Liver (tissue), 3 donors: ENCODE measurements around the gene SEC14L6.

Experiments
- ATF3 ChIP-seq: IDR thresholded peaks from 2 replicates; pipeline ENCODE4 v1.6.1; 2016; ENCODE audit warnings: antibody characterized with exemption
- CTCF ChIP-seq: fragments of 150-350 bp; IDR thresholded peaks from 2 replicates; pipeline ENCODE4 v1.5.1; 2017; ENCODE audit warnings: improper control_type of control experiment, low read depth, low read length; ENCODE audit not compliant: missing input control
- EGR1 ChIP-seq, 2 donors: IDR thresholded peaks; 2 replicates each; pipeline ENCODE4 v1.6.1; 2016 to 2018; ENCODE audit warnings: antibody characterized with exemption in 2 of 2, low read depth in 2 of 2
- FOXA1 ChIP-seq: IDR thresholded peaks from 2 replicates; pipeline ENCODE4 v1.6.1; 2016; ENCODE audit warnings: antibody characterized with exemption
- JUND ChIP-seq, 2 donors: IDR thresholded peaks; 2 replicates each; pipeline ENCODE4 v1.6.1; 2016; ENCODE audit warnings: antibody characterized with exemption in 2 of 2
- MAX ChIP-seq: IDR thresholded peaks from 2 replicates; pipeline ENCODE4 v1.6.1; 2016; ENCODE audit warnings: antibody characterized with exemption
- NR2F2 ChIP-seq: IDR thresholded peaks from 2 replicates; pipeline ENCODE4 v1.6.1; 2016; ENCODE audit warnings: antibody characterized with exemption
- RAD21 ChIP-seq, 2 donors: IDR thresholded peaks; 2 replicates each; pipeline ENCODE4 v1.6.1; 2016; ENCODE audit warnings: antibody characterized with exemption in 2 of 2, mild to moderate bottlenecking in 2 of 2
- REST ChIP-seq: IDR thresholded peaks from 2 replicates; pipeline ENCODE4 v1.6.1; 2016; ENCODE audit warnings: antibody characterized with exemption, mild to moderate bottlenecking
- RXRA ChIP-seq, 2 donors: IDR thresholded peaks; 2 replicates each; pipeline ENCODE4 v1.6.1; 2017 to 2018; ENCODE audit warnings: antibody characterized with exemption in 2 of 2, mild to moderate bottlenecking in 1 of 2
- SP1 ChIP-seq: IDR thresholded peaks from 2 replicates; pipeline ENCODE4 v1.6.1; 2018; ENCODE audit warnings: antibody characterized with exemption, mild to moderate bottlenecking
- TAF1 ChIP-seq: conservative IDR thresholded peaks from 2 replicates; pipeline ENCODE4 v1.6.1; 2016; ENCODE audit warnings: antibody characterized with exemption, mild to moderate bottlenecking
- YY1 ChIP-seq: IDR thresholded peaks from 2 replicates; pipeline ENCODE4 v1.6.1; 2016; ENCODE audit warnings: antibody characterized with exemption, mild to moderate bottlenecking
- ZBTB33 ChIP-seq: IDR thresholded peaks from 2 replicates; pipeline ENCODE4 v1.6.1; 2016; ENCODE audit warnings: antibody characterized with exemption
- donor health status: healthy.
- donor health status: healthy.

GRCh38 chr22:30572210-30572609 lies 25.7 kb upstream of the SEC14L6 start:
- no peak for TF ChIP-seq CTCF
- TF ChIP-seq JUND (IDR thresholded peaks at IDR 0.05): no peak
- TF ChIP-seq SP1: no peak
- no peak for TF ChIP-seq ZBTB33
- no peak for TF ChIP-seq MAX
- no peak for TF ChIP-seq RAD21 (IDR thresholded peaks at IDR 0.05)
- no peak for TF ChIP-seq TAF1
- no peak for TF ChIP-seq RXRA (IDR thresholded peaks at IDR 0.05)
- TF ChIP-seq ATF3: no peak
- TF ChIP-seq REST: no peak
- TF ChIP-seq EGR1 (IDR thresholded peaks at IDR 0.05; ENCODE audit: low read depth in 2 of 2): no peak
- no peak for TF ChIP-seq YY1
- TF ChIP-seq NR2F2: no peak
- TF ChIP-seq FOXA1: no peak
